Activated CD4-positive, alpha-beta T cell treated with anti-CD3 and anti-CD28 coated beads, Interleukin-2, amount 50 U/mL, for 16 hours (primary cell): ENCODE data around the gene EID1.
"Not testable (repeated sequence)": the region's sequence is repeated elsewhere in the genome, so short reads cannot be mapped to it uniquely, and the experiment has no call there.

Experiments used
- DNase-seq: peaks from one replicate; pipeline ENCODE4 v3.0.0-alpha.2; 2020

The EID1 gene

GRCh38 chr15:48877630-48878595 lies at the start of gene EID1:
Gene EID1, plus strand, starts transcription at chr15:48878134. Its CDS starts 43 bp downstream, at chr15:48878177.
- DNase-seq, result peak; percentile 96

GRCh38 chr15:48828471-48828870 lies 49.5 kb upstream of the EID1 start:
- no peak for DNase-seq

- DNase-seq, result no peak
Measured at GRCh38 chr15:48828906-48829305, 49.0 kb upstream of the EID1 start.

GRCh38 chr15:48832648-48833047 lies 45.3 kb upstream of the EID1 start:
- no peak for DNase-seq

- DNase-seq, result no peak
Measured at GRCh38 chr15:48833526-48834239, 44.3 kb upstream of the EID1 start.

- DNase-seq, result no peak
Measured at GRCh38 chr15:48834756-48835155, 43.2 kb upstream of the EID1 start.

GRCh38 chr15:48842501-48842900 lies 35.4 kb upstream of the EID1 start:
- DNase-seq, result no peak

GRCh38 chr15:48845123-48845522 lies 32.8 kb upstream of the EID1 start:
- no peak for DNase-seq

- DNase-seq, result no peak
Measured at GRCh38 chr15:48850648-48851047, 27.3 kb upstream of the EID1 start.

- no peak for DNase-seq
Measured at GRCh38 chr15:48851956-48852355, 26.0 kb upstream of the EID1 start.

- DNase-seq, result not testable (repeated sequence)
Measured at GRCh38 chr15:48854434-48854833, 23.5 kb upstream of the EID1 start.

- DNase-seq, result no peak
Measured at GRCh38 chr15:48855501-48856440, 22.2 kb upstream of the EID1 start.

GRCh38 chr15:48856942-48857341 lies 21.0 kb upstream of the EID1 start:
- no peak for DNase-seq

- DNase-seq, result peak; percentile 56
Measured at GRCh38 chr15:48858401-48858800, 19.5 kb upstream of the EID1 start.

GRCh38 chr15:48859426-48859825 lies 18.5 kb upstream of the EID1 start:
- DNase-seq, result no peak

GRCh38 chr15:48861813-48862431 lies 16.0 kb upstream of the EID1 start:
- peak; percentile 77 for DNase-seq

- peak; percentile 66 for DNase-seq
Measured at GRCh38 chr15:48862705-48863104, 15.2 kb upstream of the EID1 start.

GRCh38 chr15:48865370-48866079 lies 12.4 kb upstream of the EID1 start:
- no peak for DNase-seq

GRCh38 chr15:48866141-48866563 lies 11.8 kb upstream of the EID1 start:
- no peak for DNase-seq

GRCh38 chr15:48868023-48868422 lies 9.9 kb upstream of the EID1 start:
- DNase-seq, result no peak

GRCh38 chr15:48868536-48868935 lies 9.4 kb upstream of the EID1 start:
- DNase-seq, result no peak

- DNase-seq, result no peak
Measured at GRCh38 chr15:48869966-48870365, 8.0 kb upstream of the EID1 start.
